GM10248 (cell line): Measurements from ENCODE around the gene VAV2.

Experiments
- CTCF ChIA-PET: fragments of 300-600 bp; sonication (Branson Sonifier 250); formaldehyde crosslinking; extraction: SDS; loops from one replicate; lab custom pipeline; 2021; ENCODE audit warnings: antibody characterized with exemption; lab: Yijun Ruan, JAX
- POLR2A ChIA-PET: fragments of 350-650 bp; sonication (Branson Sonifier 250); formaldehyde crosslinking; extraction: SDS; loops from one replicate; lab custom pipeline; 2020; ENCODE audit warnings: antibody characterized with exemption; lab: Yijun Ruan, JAX
- DNase-seq: peaks from one replicate; pipeline ENCODE4 v3.0.0; 2012; ENCODE audit errors: extremely low spot score
- TF ChIP-seq, protein P1 (sequence below): IDR thresholded peaks from 2 replicates; pipeline ENCODE4 v1.5.1; 2012; ENCODE audit warnings: mild to moderate bottlenecking, low read depth; ENCODE audit errors: extremely low read depth, missing control alignments, control extremely low read depth

VAV2 gene

DNA sequence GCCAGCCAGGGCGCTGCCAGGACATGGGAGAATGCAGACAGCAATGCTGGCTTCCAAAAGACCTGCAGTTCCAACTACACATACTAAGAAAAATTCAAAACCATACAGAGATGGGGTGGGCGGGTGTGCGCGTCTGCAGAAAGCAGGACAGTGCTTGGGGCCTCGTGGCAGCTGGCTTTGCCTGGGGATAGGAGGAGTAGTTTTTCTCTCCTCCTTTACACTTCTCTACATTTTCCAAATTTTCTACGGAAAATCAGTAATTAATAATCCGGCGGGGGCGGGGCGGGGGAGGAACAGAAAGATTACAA, 210.3 kb downstream of the VAV2 start:
- CTCF ChIA-PET, result interaction anchor here (1.0 to 11.3 kb wide), 16 partner anchors 10 to 317 kb away, joined by 3 to 186 read pairs (median 5); partner anchors contain the start of gene SARDH
- TF ChIP-seq, protein P1, sequence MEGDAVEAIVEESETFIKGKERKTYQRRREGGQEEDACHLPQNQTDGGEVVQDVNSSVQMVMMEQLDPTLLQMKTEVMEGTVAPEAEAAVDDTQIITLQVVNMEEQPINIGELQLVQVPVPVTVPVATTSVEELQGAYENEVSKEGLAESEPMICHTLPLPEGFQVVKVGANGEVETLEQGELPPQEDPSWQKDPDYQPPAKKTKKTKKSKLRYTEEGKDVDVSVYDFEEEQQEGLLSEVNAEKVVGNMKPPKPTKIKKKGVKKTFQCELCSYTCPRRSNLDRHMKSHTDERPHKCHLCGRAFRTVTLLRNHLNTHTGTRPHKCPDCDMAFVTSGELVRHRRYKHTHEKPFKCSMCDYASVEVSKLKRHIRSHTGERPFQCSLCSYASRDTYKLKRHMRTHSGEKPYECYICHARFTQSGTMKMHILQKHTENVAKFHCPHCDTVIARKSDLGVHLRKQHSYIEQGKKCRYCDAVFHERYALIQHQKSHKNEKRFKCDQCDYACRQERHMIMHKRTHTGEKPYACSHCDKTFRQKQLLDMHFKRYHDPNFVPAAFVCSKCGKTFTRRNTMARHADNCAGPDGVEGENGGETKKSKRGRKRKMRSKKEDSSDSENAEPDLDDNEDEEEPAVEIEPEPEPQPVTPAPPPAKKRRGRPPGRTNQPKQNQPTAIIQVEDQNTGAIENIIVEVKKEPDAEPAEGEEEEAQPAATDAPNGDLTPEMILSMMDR, result no peak
- POLR2A ChIA-PET, result no interaction called here
- no peak for DNase-seq

GRCh38 chr9:133780962-133781827, 210.9 kb downstream of the VAV2 start:
- TF ChIP-seq, protein P1, result no peak
- POLR2A ChIA-PET, result no interaction called here
- no peak for DNase-seq
- CTCF ChIA-PET, result interaction anchor here (1.0 to 11.3 kb wide), 14 partner anchors 10 to 318 kb away, joined by 3 to 186 read pairs (median 6); partner anchors contain the start of gene SARDH

- ChIA-PET CTCF (interaction anchor here (1.0 to 11.3 kb wide), 7 partner anchors 10 to 216 kb away, joined by 3 to 186 read pairs (median 16); no protein-coding TSS in a partner anchor), POLR2A (no interaction called here)
- DNase-seq, result no peak
- TF ChIP-seq, protein P1, result no peak
These were observed 211.6 kb downstream of the VAV2 start for GRCh38 chr9:133780404-133780945.

DNA sequence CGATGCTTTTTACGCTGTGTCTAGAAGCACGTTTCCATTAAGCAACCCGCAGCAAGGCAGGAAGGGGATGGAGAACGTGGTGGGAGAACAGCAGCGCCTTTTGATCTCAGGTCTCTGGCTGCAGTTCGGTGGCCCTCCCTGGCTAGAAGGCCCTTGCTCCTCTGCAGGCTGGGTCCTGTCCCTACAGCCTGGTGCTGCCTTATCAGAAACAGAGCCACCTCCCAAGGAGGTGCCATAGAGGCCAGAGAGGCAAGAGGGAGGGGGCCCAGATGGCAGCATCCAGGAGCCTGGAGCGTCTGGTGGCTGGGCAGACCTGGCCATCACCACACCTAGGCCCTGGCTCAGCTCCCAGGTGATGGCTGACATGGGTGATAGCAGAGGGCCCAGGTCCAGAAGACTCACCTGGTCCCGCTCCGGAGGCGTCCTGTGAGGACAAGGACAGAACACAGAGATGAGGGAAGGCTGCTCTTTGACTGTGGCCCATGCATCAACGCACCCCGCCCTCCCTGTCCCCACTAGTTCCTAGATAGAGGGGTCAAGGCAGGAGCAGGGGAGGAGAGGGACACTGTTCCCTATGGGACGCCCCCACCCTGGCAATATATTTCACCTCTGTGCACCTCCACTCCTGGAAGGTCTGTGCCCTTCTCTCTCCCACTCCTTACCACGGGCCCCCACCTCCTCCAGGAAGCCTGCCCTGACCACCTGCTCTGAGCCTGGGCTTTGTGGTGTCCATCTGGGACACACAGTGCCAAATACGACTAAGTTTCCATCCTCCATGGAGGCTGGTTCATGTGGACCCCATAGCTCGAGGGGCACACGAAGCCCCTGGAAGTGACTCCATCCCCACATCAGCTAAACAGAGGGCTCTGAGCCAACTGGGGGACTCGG, 212.4 kb downstream of the VAV2 start:
- TF ChIP-seq, protein P1, result no peak
- CTCF ChIA-PET, result interaction anchor here (1.0 to 11.3 kb wide), 6 partner anchors 9 to 217 kb away, joined by 3 to 186 read pairs (median 7); no protein-coding TSS in a partner anchor
- POLR2A ChIA-PET, result no interaction called here
- DNase-seq, result no peak

- TF ChIP-seq, protein P1, result no peak
- ChIA-PET POLR2A (no interaction called here), CTCF (interaction anchor here (1.4 kb wide), 1 partner anchor 216 kb away, joined by 7 read pairs; no protein-coding TSS in a partner anchor)
- DNase-seq, result no peak
These were observed 213.0 kb downstream of the VAV2 start for GRCh38 chr9:133779081-133779480.
